ENCODE results near the gene ECD.

ECD gene

GRCh38 chr10:73167783-73168464, at the start of gene ECD, which contains the start of gene FAM149B1:
Gene ECD, minus strand, starts transcription at chr10:73168008. Its CDS starts 4,071 bp downstream, at chr10:73163937.
Gene FAM149B1, plus strand, starts transcription at chr10:73168119. Its CDS starts 221 bp downstream, at chr10:73168340.
- Mint-ChIP-seq H3K36me3 (ENCODE audit: low read depth) (peaks cover 21% of the 10 kb centered on the region), H3K4me3 (peak within 1 kb of the TSS; percentile 100)

DNA sequence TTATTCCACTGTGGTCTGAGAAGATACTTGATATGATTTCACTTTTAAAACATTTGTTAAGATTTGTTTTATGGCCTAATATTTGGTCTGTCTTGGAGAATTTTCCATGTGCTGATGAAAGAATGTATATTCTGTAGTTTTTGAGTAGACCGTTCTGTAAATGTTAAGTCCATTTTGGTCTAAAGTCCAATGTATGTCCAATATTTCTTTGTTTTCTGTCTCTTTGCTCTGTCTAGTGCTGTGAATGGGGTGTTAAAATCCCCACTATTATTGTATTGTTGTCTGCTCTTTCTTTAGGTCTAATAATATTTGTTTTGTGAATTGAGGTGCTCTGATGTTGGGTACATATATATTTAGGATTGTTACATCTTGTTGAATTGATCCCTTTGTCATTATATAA, 47.9 kb upstream of the ECD start:
- no peak for DNase-seq (ENCODE audit: low spot score)
- Mint-ChIP-seq H3K27ac (no peak overlapping the region), H3K9me3 (peaks cover 3% of the 10 kb centered on the region), H3K36me3 (ENCODE audit: low read depth) (peaks cover 22% of the 10 kb centered on the region), H3K4me3 (no peak overlapping the region), H3K27me3 (ENCODE audit: low read depth) (no peaks in the 10 kb centered on the region), H3K4me1 (ENCODE audit: low read depth) (peaks cover 13% of the 10 kb centered on the region)

More at GRCh38 chr10:73167783-73168464, at the start of gene ECD, which contains the start of gene FAM149B1:
- Mint-ChIP-seq H3K9me3 (no peaks in the 10 kb centered on the region), H3K27me3 (ENCODE audit: low read depth) (no peaks in the 10 kb centered on the region), H3K27ac (peak within 1 kb of the TSS; percentile 100), H3K4me1 (ENCODE audit: low read depth) (peaks cover 35% of the 10 kb centered on the region)
- peak; percentile 94 for DNase-seq (ENCODE audit: low spot score)

DNA sequence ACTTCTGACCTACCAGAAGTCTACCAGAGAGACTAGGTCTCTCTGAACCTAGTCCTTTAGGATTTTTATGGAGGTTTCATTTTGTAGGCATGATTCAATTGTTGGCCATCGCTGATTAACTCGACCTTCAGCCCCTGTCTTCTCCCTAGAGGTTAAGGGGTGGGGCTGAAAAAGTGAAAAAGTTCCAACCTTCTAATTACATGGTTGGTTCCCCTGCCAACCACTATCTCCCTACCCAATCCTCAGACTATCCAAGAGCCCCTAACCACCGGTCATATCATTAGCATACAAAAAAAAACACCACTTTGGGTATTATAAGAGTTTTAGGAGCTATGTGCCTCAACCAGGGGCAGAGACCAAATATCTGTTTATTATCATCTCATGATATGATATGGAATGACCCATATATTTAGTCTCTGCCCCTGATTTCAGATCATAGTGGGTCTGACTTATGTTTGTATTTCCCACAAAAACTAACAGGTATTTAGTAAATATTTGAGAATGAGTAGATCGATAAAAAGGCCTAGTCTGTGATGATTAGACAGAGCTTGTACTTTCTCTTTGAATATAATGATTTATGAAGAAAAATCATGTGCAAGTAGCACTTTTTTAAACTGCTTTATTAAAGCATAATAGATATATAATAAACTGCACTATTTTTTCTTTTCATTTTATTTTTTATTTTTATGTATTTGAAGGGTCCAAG, 43.5 kb upstream of the ECD start:
- peaks cover 9% of the 10 kb centered on the region for H3K36me3 Mint-ChIP-seq (ENCODE audit: low read depth)
- no peaks in the 10 kb centered on the region for H3K27me3 Mint-ChIP-seq (ENCODE audit: low read depth)
- H3K9me3 Mint-ChIP-seq: peaks cover 3% of the 10 kb centered on the region
- H3K4me3 Mint-ChIP-seq: no peak overlapping the region
- H3K4me1 Mint-ChIP-seq (ENCODE audit: low read depth): no peaks in the 10 kb centered on the region
- no peak overlapping the region for H3K27ac Mint-ChIP-seq
- no peak for DNase-seq (ENCODE audit: low spot score)

GRCh38 chr10:73210395-73211105, 42.7 kb upstream of the ECD start:
- no peaks in the 10 kb centered on the region for H3K9me3 Mint-ChIP-seq
- no peaks in the 10 kb centered on the region for H3K27me3 Mint-ChIP-seq (ENCODE audit: low read depth)
- H3K27ac Mint-ChIP-seq: no peak overlapping the region
- DNase-seq (ENCODE audit: low spot score): no peak
- peaks cover 5% of the 10 kb centered on the region for H3K36me3 Mint-ChIP-seq (ENCODE audit: low read depth)
- H3K4me1 Mint-ChIP-seq (ENCODE audit: low read depth): no peaks in the 10 kb centered on the region
- no peak overlapping the region for H3K4me3 Mint-ChIP-seq

GRCh38 chr10:73209705-73210104, 41.9 kb upstream of the ECD start:
- Mint-ChIP-seq H3K27me3 (ENCODE audit: low read depth) (no peaks in the 10 kb centered on the region), H3K4me1 (ENCODE audit: low read depth) (no peaks in the 10 kb centered on the region), H3K27ac (no peak overlapping the region), H3K4me3 (no peak overlapping the region), H3K36me3 (ENCODE audit: low read depth) (peaks cover 4% of the 10 kb centered on the region), H3K9me3 (no peaks in the 10 kb centered on the region)
- DNase-seq (ENCODE audit: low spot score): no peak

- no peak for DNase-seq (ENCODE audit: low spot score)
- H3K9me3 Mint-ChIP-seq: no peaks in the 10 kb centered on the region
- peaks cover 2% of the 10 kb centered on the region for H3K36me3 Mint-ChIP-seq (ENCODE audit: low read depth)
- H3K4me3 Mint-ChIP-seq: no peak overlapping the region
- no peaks in the 10 kb centered on the region for H3K27me3 Mint-ChIP-seq (ENCODE audit: low read depth)
- no peak overlapping the region for H3K27ac Mint-ChIP-seq
- H3K4me1 Mint-ChIP-seq (ENCODE audit: low read depth): no peaks in the 10 kb centered on the region
Measured at GRCh38 chr10:73207883-73208282, 40.1 kb upstream of the ECD start.

DNA sequence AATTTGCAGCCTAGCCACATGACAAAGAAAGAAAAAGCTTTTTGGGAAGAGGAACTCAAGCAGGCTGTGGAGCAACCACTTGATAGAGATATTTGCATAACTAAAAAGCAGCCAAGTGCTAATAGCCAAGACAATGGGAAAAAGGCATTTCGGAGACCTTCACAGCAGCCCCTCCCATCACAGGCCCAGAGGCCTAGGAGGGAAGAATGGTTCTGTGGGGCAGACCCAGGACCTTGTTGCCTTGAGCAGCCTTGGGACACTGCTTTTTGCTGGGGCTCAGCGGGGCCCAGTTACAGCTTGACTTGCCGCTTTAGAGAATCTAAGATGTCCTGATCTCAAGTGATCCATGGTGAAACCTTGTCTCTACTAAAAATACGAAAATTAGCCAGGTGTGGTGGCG, 38.6 kb upstream of the ECD start:
- Mint-ChIP-seq H3K27me3 (ENCODE audit: low read depth) (no peaks in the 10 kb centered on the region), H3K36me3 (ENCODE audit: low read depth) (peaks cover 2% of the 10 kb centered on the region), H3K4me1 (ENCODE audit: low read depth) (no peaks in the 10 kb centered on the region), H3K27ac (no peak overlapping the region), H3K4me3 (no peak overlapping the region), H3K9me3 (no peaks in the 10 kb centered on the region)
- no peak for DNase-seq (ENCODE audit: low spot score)

- Mint-ChIP-seq H3K4me3 (no peak overlapping the region), H3K36me3 (ENCODE audit: low read depth) (peaks cover 2% of the 10 kb centered on the region), H3K9me3 (no peaks in the 10 kb centered on the region), H3K4me1 (ENCODE audit: low read depth) (no peaks in the 10 kb centered on the region), H3K27me3 (ENCODE audit: low read depth) (no peaks in the 10 kb centered on the region), H3K27ac (no peak overlapping the region)
- no peak for DNase-seq (ENCODE audit: low spot score)
Measured at GRCh38 chr10:73205890-73206289, 38.1 kb upstream of the ECD start.

GRCh38 chr10:73205081-73205480, 37.3 kb upstream of the ECD start:
- H3K36me3 Mint-ChIP-seq (ENCODE audit: low read depth): peaks cover 2% of the 10 kb centered on the region
- H3K27ac Mint-ChIP-seq: no peak overlapping the region
- no peak overlapping the region for H3K4me3 Mint-ChIP-seq
- no peaks in the 10 kb centered on the region for H3K9me3 Mint-ChIP-seq
- no peak for DNase-seq (ENCODE audit: low spot score)
- no peaks in the 10 kb centered on the region for H3K27me3 Mint-ChIP-seq (ENCODE audit: low read depth)
- no peaks in the 10 kb centered on the region for H3K4me1 Mint-ChIP-seq (ENCODE audit: low read depth)

GRCh38 chr10:73190188-73190587, 22.4 kb upstream of the ECD start:
- Mint-ChIP-seq H3K4me1 (ENCODE audit: low read depth) (no peaks in the 10 kb centered on the region), H3K27ac (no peak overlapping the region), H3K27me3 (ENCODE audit: low read depth) (no peaks in the 10 kb centered on the region), H3K36me3 (ENCODE audit: low read depth) (no peaks in the 10 kb centered on the region), H3K4me3 (no peak overlapping the region), H3K9me3 (no peaks in the 10 kb centered on the region)
- DNase-seq (ENCODE audit: low spot score): no peak

DNA sequence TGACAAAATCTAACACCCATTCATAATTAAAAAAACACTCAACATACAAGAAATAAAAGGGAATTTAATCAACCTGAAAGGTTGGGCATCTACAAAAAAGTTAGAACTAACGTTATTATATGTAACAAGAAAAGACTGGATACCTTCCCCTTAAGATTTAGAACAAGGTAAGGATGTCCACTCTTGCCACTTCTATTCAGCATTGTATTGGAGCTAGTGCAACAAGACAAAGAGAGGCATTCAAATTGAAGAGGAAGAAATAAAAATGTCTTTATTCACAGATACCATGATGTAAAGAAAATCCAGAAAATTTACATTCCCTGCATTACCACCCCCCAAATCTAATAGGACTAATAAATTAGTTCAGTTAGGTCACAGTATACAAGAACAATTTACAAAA, 18.5 kb upstream of the ECD start:
- DNase-seq (ENCODE audit: low spot score): no peak
- Mint-ChIP-seq H3K27ac (no peak overlapping the region), H3K36me3 (ENCODE audit: low read depth) (peaks cover 11% of the 10 kb centered on the region), H3K9me3 (no peaks in the 10 kb centered on the region), H3K4me1 (ENCODE audit: low read depth) (no peaks in the 10 kb centered on the region), H3K4me3 (no peak overlapping the region), H3K27me3 (ENCODE audit: low read depth) (no peaks in the 10 kb centered on the region)

DNA sequence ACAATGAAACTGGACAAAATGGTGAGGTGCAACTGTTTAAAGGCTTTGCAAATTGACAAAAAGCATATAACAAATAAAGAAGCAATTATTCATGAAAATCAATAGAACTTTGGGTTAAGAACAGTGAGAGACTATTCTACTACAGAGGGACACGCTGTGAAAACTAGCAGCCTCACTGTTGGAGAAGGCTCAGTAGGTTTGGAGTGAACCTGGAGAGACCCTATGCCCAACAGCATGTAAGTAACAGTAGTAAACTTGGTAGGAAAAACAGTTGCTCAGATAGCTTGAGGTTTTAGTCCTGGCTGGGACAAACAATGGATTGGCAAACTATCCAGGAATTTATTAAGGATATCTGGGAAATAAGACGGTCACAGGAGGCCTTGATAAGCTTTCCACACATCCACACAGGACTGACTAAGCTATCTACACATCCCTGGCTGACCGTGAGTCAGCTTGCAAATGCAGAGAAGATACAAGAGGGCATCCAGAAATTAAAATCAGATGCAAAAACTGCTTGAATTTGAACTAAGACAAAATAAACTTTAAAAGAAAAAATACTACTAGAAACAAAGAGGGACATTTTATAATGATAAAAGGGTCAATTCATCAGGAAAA, 16.0 kb upstream of the ECD start:
- no peaks in the 10 kb centered on the region for H3K9me3 Mint-ChIP-seq
- no peak for DNase-seq (ENCODE audit: low spot score)
- H3K4me3 Mint-ChIP-seq: no peak overlapping the region
- H3K27me3 Mint-ChIP-seq (ENCODE audit: low read depth): no peaks in the 10 kb centered on the region
- H3K27ac Mint-ChIP-seq: no peak overlapping the region
- peaks cover 17% of the 10 kb centered on the region for H3K36me3 Mint-ChIP-seq (ENCODE audit: low read depth)
- no peaks in the 10 kb centered on the region for H3K4me1 Mint-ChIP-seq (ENCODE audit: low read depth)

- DNase-seq (ENCODE audit: low spot score): no peak
- H3K27me3 Mint-ChIP-seq (ENCODE audit: low read depth): no peaks in the 10 kb centered on the region
- H3K4me3 Mint-ChIP-seq: no peak overlapping the region
- H3K9me3 Mint-ChIP-seq: no peaks in the 10 kb centered on the region
- no peaks in the 10 kb centered on the region for H3K4me1 Mint-ChIP-seq (ENCODE audit: low read depth)
- H3K36me3 Mint-ChIP-seq (ENCODE audit: low read depth): peaks cover 19% of the 10 kb centered on the region
- H3K27ac Mint-ChIP-seq: no peak overlapping the region
Measured at GRCh38 chr10:73182568-73182967, 14.8 kb upstream of the ECD start.
